Ectodermal cell (in vitro differentiated cells): ENCODE results near the gene IL1RAPL1.

ENCODE experiments used
- H3K27ac ChIP-seq: 2 replicates; pipeline ENCODE4 v1.7.0; 2013; ENCODE audit warnings: mild to moderate bottlenecking, low read depth, low read length; ENCODE audit not compliant: insufficient read depth, poor library complexity, severe bottlenecking
- H3K27me3 ChIP-seq: 2 replicates; pipeline ENCODE4 v1.7.0; 2013; ENCODE audit warnings: mild to moderate bottlenecking, low read length; ENCODE audit not compliant: insufficient read depth, control insufficient read depth, poor library complexity, severe bottlenecking
- H3K36me3 ChIP-seq: one replicate; pipeline ENCODE4 v1.7.0; 2013; ENCODE audit warnings: low read length; ENCODE audit not compliant: control insufficient read depth, insufficient read depth
- H3K4me1 ChIP-seq: one replicate; pipeline ENCODE4 v1.7.0; 2013; ENCODE audit warnings: low read length; ENCODE audit not compliant: control insufficient read depth, insufficient read depth
- H3K4me3 ChIP-seq: 2 replicates; pipeline ENCODE4 v1.7.0; 2013; ENCODE audit warnings: low read depth, low read length, control low read depth; ENCODE audit not compliant: insufficient read depth
- H3K9me3 ChIP-seq: 2 replicates; pipeline ENCODE4 v1.7.0; 2013; ENCODE audit warnings: mild to moderate bottlenecking, low read length, moderate library complexity; ENCODE audit not compliant: control insufficient read depth
- WGBS, 2 experiments: methylation state at CpG; one replicate each; pipeline ENCODE4 v1.1.7; 2013; ENCODE audit warnings: missing lambda C conversion rate in 2 of 2; 5-methylcytosine and 5-hydroxymethylcytosine counted together

The IL1RAPL1 gene

DNA sequence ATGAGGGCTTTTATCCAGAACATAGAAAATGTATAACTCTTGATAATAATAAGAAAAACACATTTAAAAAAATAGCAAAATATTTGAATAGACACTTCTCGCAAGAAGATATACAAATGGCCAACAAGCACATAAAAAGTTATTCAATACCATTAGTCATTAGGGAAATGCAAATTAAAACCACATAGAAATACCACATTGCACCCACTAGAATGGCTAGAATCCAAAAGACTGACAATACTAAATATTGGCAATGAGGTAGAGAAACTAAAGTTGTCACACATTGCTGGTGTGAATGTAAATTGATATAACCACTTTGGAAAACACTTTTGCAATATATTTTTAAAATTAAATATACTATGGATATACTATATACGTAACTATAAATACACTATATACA, 873.8 kb downstream of the IL1RAPL1 start:
- WGBS, 2 experiments = 100% methylated on average over 1 of the region's 2 CpGs
- Histone ChIP-seq H3K4me1 (no peaks in the 10 kb centered on the region), H3K27ac (no peak overlapping the region), H3K36me3 (no peaks in the 10 kb centered on the region), H3K4me3 (no peak overlapping the region), H3K27me3 (no peaks in the 10 kb centered on the region), H3K9me3 (no peaks in the 10 kb centered on the region)

DNA sequence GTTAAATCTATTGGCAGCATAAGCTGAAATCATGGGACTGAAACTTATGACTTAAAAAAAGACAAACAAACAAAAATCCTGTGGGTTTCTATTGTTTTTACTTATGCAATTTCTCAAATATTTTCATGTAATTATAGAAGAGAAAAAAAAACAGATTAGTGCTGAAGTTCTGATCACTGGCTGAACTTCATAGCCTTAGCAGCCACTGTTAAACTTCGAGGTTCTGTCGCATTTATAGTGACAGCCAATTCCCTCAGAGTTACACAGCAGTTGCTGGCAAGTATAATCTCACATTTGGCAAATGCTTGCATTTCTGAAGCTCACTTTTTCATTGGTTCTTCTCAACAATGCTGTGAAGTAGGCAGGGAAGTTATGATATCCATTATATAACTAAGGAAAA, 879.2 kb downstream of the IL1RAPL1 start:
- WGBS, 2 experiments = 93 to 98% methylated on average over 2 of the region's 2 CpGs
- H3K36me3 ChIP-seq = no peaks in the 10 kb centered on the region
- no peaks in the 10 kb centered on the region for H3K9me3 ChIP-seq
- H3K27me3 ChIP-seq = no peaks in the 10 kb centered on the region
- H3K4me3 ChIP-seq = no peak overlapping the region
- no peaks in the 10 kb centered on the region for H3K4me1 ChIP-seq
- no peak overlapping the region for H3K27ac ChIP-seq

DNA sequence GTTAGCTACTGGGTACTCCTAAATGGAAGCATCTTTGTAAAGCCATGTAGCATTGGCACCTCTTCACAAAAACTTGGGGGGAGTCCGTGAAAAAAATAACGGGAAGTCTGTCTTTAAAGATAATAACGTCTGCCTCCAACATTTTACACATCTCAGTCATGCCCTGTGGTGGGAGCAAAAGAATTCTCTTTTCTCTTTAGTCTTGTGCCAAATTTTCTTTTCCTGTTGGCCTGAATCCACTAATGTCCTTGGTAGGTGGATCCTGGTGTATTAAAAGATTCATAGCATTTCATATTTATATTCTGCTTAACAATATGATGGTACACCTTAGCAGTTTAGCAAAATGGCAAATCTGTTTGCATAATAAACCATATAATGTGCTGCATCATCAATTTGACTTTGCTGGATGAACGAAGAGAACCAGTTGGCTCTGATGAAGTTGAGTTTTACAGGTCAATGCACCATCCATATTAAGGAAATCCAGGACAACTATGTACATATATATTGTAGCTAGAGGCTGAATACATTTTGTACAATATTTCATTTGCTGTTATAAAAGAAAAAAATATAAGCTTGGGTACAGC, 881.8 kb downstream of the IL1RAPL1 start:
- no peaks in the 10 kb centered on the region for H3K9me3 ChIP-seq
- H3K36me3 ChIP-seq = no peaks in the 10 kb centered on the region
- no peaks in the 10 kb centered on the region for H3K27me3 ChIP-seq
- 87 to 91% methylated on average over 3 to 4 of the region's 4 CpGs for WGBS, 2 experiments
- H3K4me1 ChIP-seq = no peaks in the 10 kb centered on the region
- H3K4me3 ChIP-seq = no peak overlapping the region
- H3K27ac ChIP-seq = no peak overlapping the region

DNA sequence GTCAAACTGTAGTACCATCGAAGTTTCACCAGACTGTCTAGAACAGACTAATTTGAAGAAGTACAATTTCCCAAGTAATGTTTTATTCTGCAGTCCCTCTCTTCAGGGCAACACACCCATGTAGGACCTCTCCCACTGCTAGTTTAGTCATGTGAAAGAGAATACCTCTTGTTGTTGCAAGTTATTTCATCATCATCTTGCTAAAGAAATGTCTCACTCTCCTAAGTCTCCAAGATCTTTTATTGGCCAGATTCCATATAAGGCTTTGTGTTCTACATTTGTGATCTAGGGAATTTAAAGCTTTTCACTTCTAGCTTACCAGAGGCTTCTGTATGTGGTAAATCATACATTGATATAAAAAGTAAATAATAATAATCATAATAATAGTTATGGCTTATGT, 882.8 kb downstream of the IL1RAPL1 start:
- no peaks in the 10 kb centered on the region for H3K27me3 ChIP-seq
- H3K27ac ChIP-seq = no peak overlapping the region
- H3K4me1 ChIP-seq = no peaks in the 10 kb centered on the region
- WGBS, 2 experiments = 100% methylated on average over 1 of the region's 1 CpG; no CpG with 5 or more reads in 1 of the 2 experiments
- H3K36me3 ChIP-seq = no peaks in the 10 kb centered on the region
- H3K9me3 ChIP-seq = no peaks in the 10 kb centered on the region
- H3K4me3 ChIP-seq = no peak overlapping the region

DNA sequence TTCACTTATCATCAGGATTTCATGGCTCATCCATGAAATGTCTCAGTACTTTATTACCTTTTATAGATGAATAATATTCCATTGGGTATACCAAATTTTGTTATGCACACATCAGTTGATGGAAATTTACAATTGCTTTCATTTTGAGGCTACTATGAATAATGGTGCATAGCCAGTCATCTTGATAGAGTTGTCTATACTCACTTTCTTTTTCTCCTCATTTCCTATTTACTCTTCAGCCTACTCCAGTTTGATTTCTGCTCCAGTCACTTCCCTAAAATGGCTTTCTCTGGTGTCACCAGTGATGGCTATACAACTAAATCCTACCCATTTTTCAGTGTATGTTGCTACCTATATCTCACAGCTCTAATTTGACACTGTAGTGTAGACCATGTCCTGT, 884.6 kb downstream of the IL1RAPL1 start:
- Histone ChIP-seq H3K27me3 (no peaks in the 10 kb centered on the region), H3K4me3 (no peak overlapping the region), H3K4me1 (no peaks in the 10 kb centered on the region), H3K9me3 (no peaks in the 10 kb centered on the region), H3K27ac (no peak overlapping the region), H3K36me3 (no peaks in the 10 kb centered on the region)

GRCh38 chrX:29477878-29478277, 890.6 kb downstream of the IL1RAPL1 start:
- Histone ChIP-seq H3K4me1 (no peaks in the 10 kb centered on the region), H3K36me3 (no peaks in the 10 kb centered on the region), H3K4me3 (no peak overlapping the region), H3K27me3 (no peaks in the 10 kb centered on the region), H3K9me3 (no peaks in the 10 kb centered on the region), H3K27ac (no peak overlapping the region)
- 80 to 83% methylated on average over 1 of the region's 1 CpG for WGBS, 2 experiments

- H3K27ac ChIP-seq = no peak overlapping the region
- H3K9me3 ChIP-seq = no peaks in the 10 kb centered on the region
- WGBS, 2 experiments = 51 to 53% methylated on average over 9 of the region's 10 CpGs
- no peak overlapping the region for H3K4me3 ChIP-seq
- H3K36me3 ChIP-seq = no peaks in the 10 kb centered on the region
- no peaks in the 10 kb centered on the region for H3K4me1 ChIP-seq
- no peaks in the 10 kb centered on the region for H3K27me3 ChIP-seq
These were observed 891.3 kb downstream of the IL1RAPL1 start for GRCh38 chrX:29478336-29479069.

DNA sequence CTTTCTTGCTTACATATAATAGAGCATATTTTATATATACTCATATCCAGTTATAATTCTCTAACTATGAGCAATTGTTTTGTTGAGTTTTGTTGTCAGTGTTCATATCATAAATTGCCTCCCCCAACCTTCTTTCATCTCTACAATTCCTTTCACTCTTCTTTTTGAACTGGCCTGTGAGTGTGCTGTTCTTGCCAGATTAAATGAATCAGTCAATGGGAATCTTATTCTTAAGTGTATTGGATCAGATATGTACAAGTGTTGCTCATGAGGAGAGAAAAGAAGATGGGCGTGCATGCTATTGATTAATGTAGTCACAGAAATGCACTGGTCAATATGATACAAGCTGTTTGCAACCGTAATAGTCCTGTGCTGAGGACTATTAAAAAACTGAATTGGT, 900.0 kb downstream of the IL1RAPL1 start:
- Histone ChIP-seq H3K9me3 (no peaks in the 10 kb centered on the region), H3K27ac (no peak overlapping the region), H3K36me3 (no peaks in the 10 kb centered on the region), H3K4me1 (no peaks in the 10 kb centered on the region), H3K27me3 (no peaks in the 10 kb centered on the region), H3K4me3 (no peak overlapping the region)
- WGBS, 2 experiments = 71 to 94% methylated on average over 1 to 2 of the region's 2 CpGs

DNA sequence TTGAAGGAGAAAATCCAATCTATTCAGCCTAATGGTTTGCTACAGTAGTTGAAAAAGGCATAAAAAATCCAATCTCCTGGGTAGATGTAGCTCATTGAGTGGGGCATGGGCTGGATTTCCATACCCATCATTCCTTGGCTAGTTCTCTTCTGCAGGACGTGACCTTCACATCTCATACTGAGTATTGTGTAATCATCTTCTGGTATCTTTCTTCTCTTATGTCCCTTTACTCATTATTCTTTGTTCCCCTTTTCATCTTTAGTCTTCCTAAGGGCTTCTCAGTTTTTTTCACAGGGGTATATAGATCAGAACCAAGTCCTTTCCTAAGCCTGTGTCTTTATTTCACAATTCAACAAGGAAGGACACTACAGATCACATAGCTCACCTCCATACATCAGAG, 900.5 kb downstream of the IL1RAPL1 start:
- Histone ChIP-seq H3K4me1 (no peaks in the 10 kb centered on the region), H3K27ac (no peak overlapping the region), H3K27me3 (no peaks in the 10 kb centered on the region), H3K4me3 (no peak overlapping the region), H3K36me3 (no peaks in the 10 kb centered on the region), H3K9me3 (no peaks in the 10 kb centered on the region)
- WGBS, 2 experiments = 90 to 100% methylated on average over 1 of the region's 1 CpG

DNA sequence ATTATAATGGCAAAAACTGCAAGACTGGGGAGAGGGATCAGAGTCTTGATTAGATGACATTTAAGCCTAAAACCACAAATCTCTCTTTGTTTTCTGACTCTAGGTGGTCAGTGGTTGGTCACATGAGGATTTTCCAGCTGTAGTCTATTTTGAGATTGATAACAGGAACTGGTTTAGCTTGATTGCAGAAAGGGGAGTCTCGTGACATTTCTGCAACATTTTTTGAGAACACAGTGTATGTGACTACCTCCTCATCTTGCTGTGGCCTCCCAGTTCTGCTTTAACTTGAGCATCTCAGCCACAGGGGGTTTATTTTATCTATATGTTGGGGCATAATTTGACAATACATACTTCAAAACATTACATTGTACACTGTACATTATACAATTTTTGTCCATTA, 901.7 kb downstream of the IL1RAPL1 start:
- Histone ChIP-seq H3K4me3 (no peak overlapping the region), H3K4me1 (no peaks in the 10 kb centered on the region), H3K36me3 (no peaks in the 10 kb centered on the region), H3K27ac (no peak overlapping the region), H3K9me3 (no peaks in the 10 kb centered on the region), H3K27me3 (no peaks in the 10 kb centered on the region)
- WGBS, 2 experiments = 100% methylated on average over 1 of the region's 1 CpG
